HepG2 (cell line): ENCODE results near the gene THOP1. TPM values are rescaled to one million over a fixed set of nuclear protein-coding genes. Genes with fewer than 3 reads are reported as not detected.
"Not testable (repeated sequence)": the region's sequence is repeated elsewhere in the genome, so short reads cannot be mapped to it uniquely, and the experiment has no call there.

ENCODE experiments used
- ATAC-seq: fragments of 200-7000 bp; cut with Tn5 transposase; 3 replicates; pipeline ENCODE4 v1.9.1; 2020; ENCODE audit warnings: mild to moderate bottlenecking, moderate library complexity
- BruUV-seq: library from RNA; stranded (reverse); fragments of 400-500 nt; replicated peaks from 2 replicates; lab custom pipeline; 2021; lab: Mats Ljungman, UMichigan
- CTCF ChIA-PET: fragments of 300-600 bp; formaldehyde crosslinking; extraction: SDS; loops from one replicate; lab custom pipeline; 2021; ENCODE audit warnings: low total read pairs, inconsistent platforms, low intra/inter-chr PET ratio; lab: Yijun Ruan, JAX
- POLR2A ChIA-PET: fragments of 350-600 bp; sonication (Branson Sonifier 250); formaldehyde crosslinking; loops from one replicate; lab custom pipeline; 2020; ENCODE audit warnings: antibody characterized with exemption, inconsistent platforms; lab: Yijun Ruan, JAX
- DNase-seq: peaks from one replicate; pipeline ENCODE4 v3.0.0-alpha.2; 2015; ENCODE audit warnings: low spot score
- FAIRE-seq: peaks from 3 replicates; lab custom pipeline; 2011; peaks lifted over from hg19 to GRCh38; lab: Jason Lieb, UNC
- H2AFZ ChIP-seq: one replicate; pipeline ENCODE4 v1.6.1; 2011; ENCODE audit warnings: low read length, inconsistent platforms
- H3K27ac ChIP-seq: fragments of 300-600 bp; 3 replicates; pipeline ENCODE4 v1.8.0; 2011; ENCODE audit warnings: mixed run types, mild to moderate bottlenecking, mixed read lengths, low read length, inconsistent platforms; ENCODE audit not compliant: insufficient read depth; ENCODE audit errors: extremely low read length
- H3K27me3 ChIP-seq, 2 experiments: fragments of 200-600 bp in 1 of 2; 2 replicates in 1 of 2; 3 replicates in 1 of 2; pipeline versions ENCODE4 v1.6.0 to v1.8.0; 2011; ENCODE audit warnings: low read length in 2 of 2, mild to moderate bottlenecking in 2 of 2, moderate library complexity in 2 of 2, inconsistent platforms in 1 of 2; ENCODE audit not compliant: insufficient read depth in 2 of 2, control insufficient read depth in 1 of 2
- H3K36me3 ChIP-seq, 2 experiments: fragments of 200-600 bp in 1 of 2; replicated peaks in 1 of 2; 2 replicates in 1 of 2; 3 replicates in 1 of 2; pipeline versions ENCODE4 v1.5.1 to v1.8.0; 2011; ENCODE audit warnings: low read length in 2 of 2, inconsistent platforms in 1 of 2; ENCODE audit not compliant: insufficient read depth in 2 of 2, control insufficient read depth in 1 of 2
- H3K4me1 ChIP-seq: 2 replicates; pipeline ENCODE4 v1.5.1; 2012; ENCODE audit warnings: low read length, inconsistent platforms; ENCODE audit not compliant: insufficient read depth
- H3K4me2 ChIP-seq: 2 replicates; pipeline ENCODE4 v1.6.0; 2011; ENCODE audit warnings: low read depth, low read length, inconsistent platforms
- H3K4me3 ChIP-seq, 3 experiments: fragments of 200-600 bp in 1 of 3; sonication (generic), shearing (Covaris generic) in 1 of 3; replicated peaks in 1 of 3; 2 replicates each; pipeline ENCODE4 v1.5.1; 2011 to 2016; ENCODE audit warnings: low read length in 3 of 3, inconsistent platforms in 2 of 3, low read depth in 2 of 3, mild to moderate bottlenecking in 2 of 3, control low read depth in 1 of 3, mixed read lengths in 1 of 3; ENCODE audit not compliant: insufficient read depth in 1 of 3
- H3K79me2 ChIP-seq: one replicate; pipeline ENCODE4 v1.6.1; 2011; ENCODE audit warnings: low read length, inconsistent platforms; ENCODE audit not compliant: insufficient read depth
- H3K9ac ChIP-seq: 2 replicates; pipeline ENCODE4 v1.6.0; 2011; ENCODE audit warnings: mild to moderate bottlenecking, low read depth, low read length, inconsistent platforms; ENCODE audit not compliant: insufficient read depth
- H3K9me3 ChIP-seq: 2 replicates; pipeline ENCODE4 v1.5.1; 2012; ENCODE audit warnings: mild to moderate bottlenecking, low read length
- H4K20me1 ChIP-seq: 2 replicates; pipeline ENCODE4 v1.6.0; 2011; ENCODE audit warnings: inconsistent platforms, mild to moderate bottlenecking, low read length, moderate library complexity; ENCODE audit not compliant: insufficient read depth
- NFE2L1 ChIP-seq: sonication (generic); formaldehyde crosslinking; IDR thresholded peaks from 2 replicates; pipeline ENCODE4 v1.4.0; 2020; ENCODE audit warnings: missing genetic modification reagents, mild to moderate bottlenecking, borderline replicate concordance
- RBM22 ChIP-seq: fragments of 200-400 bp; formaldehyde crosslinking; optimal IDR thresholded peaks from 2 replicates; pipeline ENCODE3; 2017; ENCODE audit warnings: mild to moderate bottlenecking, low read length, moderate library complexity
- ZNF44 ChIP-seq: sonication (generic); formaldehyde crosslinking; IDR thresholded peaks from 2 replicates; pipeline ENCODE4 v1.5.1; 2020; ENCODE audit warnings: mild to moderate bottlenecking, missing genetic modification reagents
- ZNF530 ChIP-seq: sonication (generic); formaldehyde crosslinking; IDR thresholded peaks from 2 replicates; pipeline ENCODE4 v1.5.0; 2020; ENCODE audit warnings: low read depth, mild to moderate bottlenecking, missing genetic modification reagents
- ZNF564 ChIP-seq: sonication (generic); formaldehyde crosslinking; IDR thresholded peaks from 2 replicates; pipeline ENCODE4 v1.8.1; 2023; ENCODE audit warnings: mild to moderate bottlenecking, missing genetic modification reagents
- ZNF788 ChIP-seq: sonication (generic); formaldehyde crosslinking; IDR thresholded peaks from 2 replicates; pipeline ENCODE4 v1.5.0; 2020; ENCODE audit warnings: mild to moderate bottlenecking, missing genetic modification reagents, borderline replicate concordance
- WGBS: methylation state at CpG from one replicate; pipeline ENCODE4 v1.1.6; 2017; ENCODE audit warnings: low lambda C conversion rate; 5-methylcytosine and 5-hydroxymethylcytosine counted together
- in situ Hi-C: cut with HindIII; loops from 2 replicates; pipeline ENCODE4 v1.10.0; 2017; ENCODE audit warnings: low pct_unique_long_range_greater_than_20kb; ENCODE audit not compliant: extremely low pct_ligation_motif_present
- intact Hi-C: fragments of 100-400 bp; cut with micrococcal nuclease; formaldehyde crosslinking; loops from one replicate; pipeline ENCODE4 v1.10.0; 2022; ENCODE audit not compliant: unreplicated experiment
- polyA plus RNA-seq, 8 experiments: library from polyadenylated mRNA; depleted of rRNA in 3 of 8; stranded (reverse) in 7 of 8; unstranded in 1 of 8; fragments of >200 nt; fragmentation: Illumina TruSeq in 4 of 8; extraction: Trizol in 4 of 8; gene quantifications; 2 replicates each; pipeline versions ENCODE4 v1.2.1 to v1.2.3, GENCODE V29; 2011 to 2016; ENCODE audit warnings: low read depth in 4 of 8, missing spikeins in 1 of 8, mixed read lengths in 1 of 8; ENCODE audit not compliant: insufficient read depth in 1 of 8
- total RNA-seq, 5 experiments: library from RNA; depleted of rRNA; stranded (reverse); fragments of >200 nt; fragmentation: Illumina TruSeq; extraction: Trizol; gene quantifications; 2 replicates each; pipeline ENCODE4 v1.2.3, GENCODE V29; 2016; ENCODE audit warnings: low read depth in 1 of 5
- TF ChIP-seq, protein P1 (sequence below): sonication (generic); formaldehyde crosslinking; IDR thresholded peaks from 2 replicates; pipeline ENCODE4 v1.5.0; 2020; ENCODE audit warnings: missing genetic modification reagents
- TF ChIP-seq, protein P2 (sequence below), 2 experiments: fragments of 450-650 bp in 1 of 2; sonication (generic) in 1 of 2; formaldehyde crosslinking in 1 of 2; IDR thresholded peaks; 2 replicates each; pipeline versions ENCODE4 v1.6.1 to v1.8.0; 2016 to 2022; ENCODE audit warnings: antibody characterized with exemption in 1 of 2, mild to moderate bottlenecking in 1 of 2, missing genetic modification reagents in 1 of 2
- TF ChIP-seq, protein P3 (sequence below): sonication (generic); formaldehyde crosslinking; IDR thresholded peaks from 2 replicates; pipeline ENCODE4 v1.4.0; 2020; ENCODE audit warnings: mild to moderate bottlenecking, missing genetic modification reagents
- TF ChIP-seq, protein P4 (sequence below): IDR thresholded peaks from 2 replicates; pipeline ENCODE4 v1.6.1; 2012; ENCODE audit warnings: low read depth, low read length, improper control_type of control experiment

THOP1 gene
- total and polyA plus RNA-seq, 2 of the 13 experiments (the other 11 are each of a cell fraction or from before 2014, with no cell fraction given) = 74.4 to 116 TPM

DNA sequence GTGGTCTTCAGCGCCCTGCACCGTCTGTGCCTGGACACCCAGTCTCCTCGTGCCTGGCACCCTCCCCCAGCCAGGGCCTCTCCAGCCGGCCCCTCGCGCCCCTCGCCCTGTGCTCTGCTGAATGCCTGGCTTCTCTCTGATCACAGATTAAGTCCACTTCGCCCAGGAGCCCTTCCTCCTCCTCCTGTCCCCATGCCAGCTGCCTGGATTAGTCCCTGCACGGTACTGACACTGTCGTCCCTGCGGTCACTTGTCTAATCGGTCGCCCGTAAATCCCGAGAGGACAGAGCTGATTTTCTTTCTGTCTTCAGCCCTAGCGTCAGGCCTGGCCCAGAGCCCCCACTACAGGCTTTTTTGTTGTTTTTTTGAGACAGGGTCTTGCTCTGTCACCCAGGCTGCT, 6.6 kb downstream of the THOP1 start (continued):
- no peak for TF ChIP-seq ZNF788 (CRISPR knock-in tag)
- TF ChIP-seq, protein P1, sequence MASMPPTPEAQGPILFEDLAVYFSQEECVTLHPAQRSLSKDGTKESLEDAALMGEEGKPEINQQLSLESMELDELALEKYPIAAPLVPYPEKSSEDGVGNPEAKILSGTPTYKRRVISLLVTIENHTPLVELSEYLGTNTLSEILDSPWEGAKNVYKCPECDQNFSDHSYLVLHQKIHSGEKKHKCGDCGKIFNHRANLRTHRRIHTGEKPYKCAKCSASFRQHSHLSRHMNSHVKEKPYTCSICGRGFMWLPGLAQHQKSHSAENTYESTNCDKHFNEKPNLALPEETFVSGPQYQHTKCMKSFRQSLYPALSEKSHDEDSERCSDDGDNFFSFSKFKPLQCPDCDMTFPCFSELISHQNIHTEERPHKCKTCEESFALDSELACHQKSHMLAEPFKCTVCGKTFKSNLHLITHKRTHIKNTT (CRISPR knock-in tag) = no peak
- TF ChIP-seq ZNF564 (CRISPR knock-in tag) = no peak
- TF ChIP-seq, protein P2, sequence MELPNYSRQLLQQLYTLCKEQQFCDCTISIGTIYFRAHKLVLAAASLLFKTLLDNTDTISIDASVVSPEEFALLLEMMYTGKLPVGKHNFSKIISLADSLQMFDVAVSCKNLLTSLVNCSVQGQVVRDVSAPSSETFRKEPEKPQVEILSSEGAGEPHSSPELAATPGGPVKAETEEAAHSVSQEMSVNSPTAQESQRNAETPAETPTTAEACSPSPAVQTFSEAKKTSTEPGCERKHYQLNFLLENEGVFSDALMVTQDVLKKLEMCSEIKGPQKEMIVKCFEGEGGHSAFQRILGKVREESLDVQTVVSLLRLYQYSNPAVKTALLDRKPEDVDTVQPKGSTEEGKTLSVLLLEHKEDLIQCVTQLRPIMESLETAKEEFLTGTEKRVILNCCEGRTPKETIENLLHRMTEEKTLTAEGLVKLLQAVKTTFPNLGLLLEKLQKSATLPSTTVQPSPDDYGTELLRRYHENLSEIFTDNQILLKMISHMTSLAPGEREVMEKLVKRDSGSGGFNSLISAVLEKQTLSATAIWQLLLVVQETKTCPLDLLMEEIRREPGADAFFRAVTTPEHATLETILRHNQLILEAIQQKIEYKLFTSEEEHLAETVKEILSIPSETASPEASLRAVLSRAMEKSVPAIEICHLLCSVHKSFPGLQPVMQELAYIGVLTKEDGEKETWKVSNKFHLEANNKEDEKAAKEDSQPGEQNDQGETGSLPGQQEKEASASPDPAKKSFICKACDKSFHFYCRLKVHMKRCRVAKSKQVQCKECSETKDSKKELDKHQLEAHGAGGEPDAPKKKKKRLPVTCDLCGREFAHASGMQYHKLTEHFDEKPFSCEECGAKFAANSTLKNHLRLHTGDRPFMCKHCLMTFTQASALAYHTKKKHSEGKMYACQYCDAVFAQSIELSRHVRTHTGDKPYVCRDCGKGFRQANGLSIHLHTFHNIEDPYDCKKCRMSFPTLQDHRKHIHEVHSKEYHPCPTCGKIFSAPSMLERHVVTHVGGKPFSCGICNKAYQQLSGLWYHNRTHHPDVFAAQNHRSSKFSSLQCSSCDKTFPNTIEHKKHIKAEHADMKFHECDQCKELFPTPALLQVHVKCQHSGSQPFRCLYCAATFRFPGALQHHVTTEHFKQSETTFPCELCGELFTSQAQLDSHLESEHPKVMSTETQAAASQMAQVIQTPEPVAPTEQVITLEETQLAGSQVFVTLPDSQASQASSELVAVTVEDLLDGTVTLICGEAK (IDR thresholded peaks at IDR 0.05) = no peak
- TF ChIP-seq, protein P2 (CRISPR knock-in tag; IDR thresholded peaks at IDR 0.05) = no peak
- TF ChIP-seq RBM22 = no peak
- TF ChIP-seq, protein P3, sequence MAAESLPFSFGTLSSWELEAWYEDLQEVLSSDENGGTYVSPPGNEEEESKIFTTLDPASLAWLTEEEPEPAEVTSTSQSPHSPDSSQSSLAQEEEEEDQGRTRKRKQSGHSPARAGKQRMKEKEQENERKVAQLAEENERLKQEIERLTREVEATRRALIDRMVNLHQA (CRISPR knock-in tag) = no peak
- TF ChIP-seq ZNF530 (CRISPR knock-in tag) = no peak
- TF ChIP-seq, protein P4, sequence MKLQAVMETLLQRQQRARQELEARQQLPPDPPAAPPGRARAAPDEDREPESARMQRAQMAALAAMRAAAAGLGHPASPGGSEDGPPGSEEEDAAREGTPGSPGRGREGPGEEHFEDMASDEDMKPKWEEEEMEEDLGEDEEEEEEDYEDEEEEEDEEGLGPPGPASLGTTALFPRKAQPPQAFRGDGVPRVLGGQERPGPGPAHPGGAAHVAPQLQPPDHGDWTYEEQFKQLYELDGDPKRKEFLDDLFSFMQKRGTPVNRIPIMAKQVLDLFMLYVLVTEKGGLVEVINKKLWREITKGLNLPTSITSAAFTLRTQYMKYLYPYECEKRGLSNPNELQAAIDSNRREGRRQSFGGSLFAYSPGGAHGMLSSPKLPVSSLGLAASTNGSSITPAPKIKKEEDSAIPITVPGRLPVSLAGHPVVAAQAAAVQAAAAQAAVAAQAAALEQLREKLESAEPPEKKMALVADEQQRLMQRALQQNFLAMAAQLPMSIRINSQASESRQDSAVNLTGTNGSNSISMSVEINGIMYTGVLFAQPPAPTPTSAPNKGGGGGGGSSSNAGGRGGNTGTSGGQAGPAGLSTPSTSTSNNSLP = no peak
- no peak for TF ChIP-seq NFE2L1 (CRISPR knock-in tag)
- TF ChIP-seq ZNF44 (CRISPR knock-in tag) = no peak

DNA sequence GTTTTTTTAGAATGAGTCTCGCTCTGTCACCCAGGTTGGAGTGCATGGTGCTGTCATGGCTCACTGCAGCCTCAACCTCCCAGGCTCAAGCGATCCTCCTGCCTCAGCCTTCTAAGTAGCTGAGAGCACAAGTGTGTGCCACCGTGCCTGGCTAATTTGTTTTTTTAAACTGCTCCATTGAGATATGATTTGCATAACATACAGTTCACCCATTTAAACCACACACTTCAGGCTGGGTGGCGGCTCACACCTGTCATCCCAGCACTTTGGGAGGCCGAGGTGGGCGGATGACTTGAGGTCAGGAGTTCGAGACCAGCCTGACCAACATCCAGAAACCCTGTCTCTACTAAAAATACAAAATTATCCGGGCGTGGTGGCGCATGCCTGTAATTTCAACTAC, 7.4 kb downstream of the THOP1 start:
- H3K4me3 ChIP-seq, DNase-seq, H3K27ac ChIP-seq, ATAC-seq, in situ Hi-C loops, CTCF ChIA-PET, H2AFZ ChIP-seq, BruUV-seq, FAIRE-seq, H3K27me3 ChIP-seq, intact Hi-C loops, H3K9ac ChIP-seq, H3K9me3 ChIP-seq, H3K4me2 ChIP-seq, POLR2A ChIA-PET: not testable (repeated sequence)
- Histone ChIP-seq H4K20me1 (peaks cover 15% of the 10 kb centered on the region), H3K36me3 (peaks cover 20 to 57% of the 10 kb centered on the region in 2 experiments), H3K79me2 (peaks cover 15% of the 10 kb centered on the region), H3K4me1 (peaks cover 39% of the 10 kb centered on the region)
- WGBS = 99% methylated on average over 10 of the region's 10 CpGs
